GM23338 (cell line): ENCODE results near the gene TRIM63.

ENCODE experiments used
- CREB1 ChIP-seq: fragments of 250-450 bp; sonication (Bioruptor Pico); IDR thresholded peaks from 2 replicates; pipeline ENCODE4 v1.5.0; 2020; ENCODE audit warnings: low read depth, mild to moderate bottlenecking, moderate library complexity
- EZH2 ChIP-seq: fragments of 200-600 bp; sonication (generic); IDR thresholded peaks from one replicate; pipeline ENCODE4 v1.8.0; 2017; ENCODE audit warnings: antibody characterized with exemption, mild to moderate bottlenecking, low read depth; ENCODE audit not compliant: unreplicated experiment
- POLR2AphosphoS5 ChIP-seq: IDR thresholded peaks from 2 replicates; pipeline ENCODE4 v1.6.1; 2016; ENCODE audit warnings: antibody characterized with exemption, low read depth
- TF ChIP-seq, protein P1 (sequence below), 2 experiments: fragments of 200-600 bp in 1 of 2; sonication (generic) in 1 of 2; conservative IDR thresholded peaks; 2 replicates each; pipeline versions ENCODE4 v1.5.1 to v1.6.1; 2016 to 2017; ENCODE audit warnings: antibody characterized with exemption in 2 of 2, low read depth in 2 of 2, mild to moderate bottlenecking in 2 of 2, moderate library complexity in 1 of 2

DNA sequence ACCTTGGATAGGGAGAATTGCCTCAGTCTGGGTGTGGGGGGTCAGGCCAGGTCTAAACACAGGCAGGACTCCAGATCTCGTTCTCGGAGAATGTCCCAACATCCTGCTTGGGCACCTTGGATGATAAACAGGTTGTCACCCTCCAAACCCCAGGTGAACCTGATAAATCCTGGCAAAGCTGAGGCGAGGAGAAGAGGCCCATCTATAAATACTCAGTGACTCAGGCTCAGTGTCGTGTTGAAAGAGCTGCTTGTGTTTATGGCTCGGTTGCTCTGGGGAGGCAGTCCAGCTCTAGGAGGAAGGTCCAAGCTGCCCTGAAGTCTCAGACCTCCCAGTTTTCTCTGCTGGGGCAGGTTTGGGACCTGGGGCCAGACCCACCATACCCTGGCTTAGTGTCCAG lies 15.8 kb upstream of the TRIM63 start:
- TF ChIP-seq, protein P1, sequence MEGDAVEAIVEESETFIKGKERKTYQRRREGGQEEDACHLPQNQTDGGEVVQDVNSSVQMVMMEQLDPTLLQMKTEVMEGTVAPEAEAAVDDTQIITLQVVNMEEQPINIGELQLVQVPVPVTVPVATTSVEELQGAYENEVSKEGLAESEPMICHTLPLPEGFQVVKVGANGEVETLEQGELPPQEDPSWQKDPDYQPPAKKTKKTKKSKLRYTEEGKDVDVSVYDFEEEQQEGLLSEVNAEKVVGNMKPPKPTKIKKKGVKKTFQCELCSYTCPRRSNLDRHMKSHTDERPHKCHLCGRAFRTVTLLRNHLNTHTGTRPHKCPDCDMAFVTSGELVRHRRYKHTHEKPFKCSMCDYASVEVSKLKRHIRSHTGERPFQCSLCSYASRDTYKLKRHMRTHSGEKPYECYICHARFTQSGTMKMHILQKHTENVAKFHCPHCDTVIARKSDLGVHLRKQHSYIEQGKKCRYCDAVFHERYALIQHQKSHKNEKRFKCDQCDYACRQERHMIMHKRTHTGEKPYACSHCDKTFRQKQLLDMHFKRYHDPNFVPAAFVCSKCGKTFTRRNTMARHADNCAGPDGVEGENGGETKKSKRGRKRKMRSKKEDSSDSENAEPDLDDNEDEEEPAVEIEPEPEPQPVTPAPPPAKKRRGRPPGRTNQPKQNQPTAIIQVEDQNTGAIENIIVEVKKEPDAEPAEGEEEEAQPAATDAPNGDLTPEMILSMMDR (conservative IDR thresholded peaks at IDR 0.05; ENCODE audit: low read depth in 2 of 2), result no peak
- TF ChIP-seq EZH2 (no peak), POLR2AphosphoS5 (no peak), CREB1 (CRISPR knock-in tag) (no peak)
